GM21381 (cell line): ENCODE measurements around the gene EFNA3.

Source experiments
- ATAC-seq: cut with Tn5 transposase; IDR thresholded peaks from one replicate; pipeline ENCODE4 v1.9.1; 2021; ENCODE audit warnings: mild to moderate bottlenecking, moderate library complexity; ENCODE audit not compliant: unreplicated experiment

The EFNA3 gene

GRCh38 chr1:155128755-155129473 lies 50.3 kb downstream of the EFNA3 start:
- no peak for ATAC-seq

- no peak for ATAC-seq
These were observed 51.8 kb downstream of the EFNA3 start for GRCh38 chr1:155130272-155131006.

- no peak for ATAC-seq
These were observed 52.6 kb downstream of the EFNA3 start for GRCh38 chr1:155131285-155131684.

- ATAC-seq = no peak
These were observed 53.2 kb downstream of the EFNA3 start for GRCh38 chr1:155131856-155132255.

GRCh38 chr1:155133799-155134281 lies 55.2 kb downstream of the EFNA3 start:
- no peak for ATAC-seq

- ATAC-seq = no peak
These were observed 55.7 kb downstream of the EFNA3 start for GRCh38 chr1:155134322-155134721.

GRCh38 chr1:155134880-155135414 lies 56.3 kb downstream of the EFNA3 start:
- ATAC-seq = no peak

- peak; percentile 68 for ATAC-seq
These were observed 56.9 kb downstream of the EFNA3 start, which contains the start of gene SLC50A1 for GRCh38 chr1:155135415-155136028. SLC50A1 (plus strand) TSS chr1:155135852; CDS start chr1:155135912, 60 bp downstream.

GRCh38 chr1:155136748-155137147 lies 58.1 kb downstream of the EFNA3 start:
- ATAC-seq = no peak
